Neural progenitor cell (in vitro differentiated cells): Measurements from ENCODE around the gene TSR3.

Experiments
- CTCF ChIP-seq: fragments of 200-600 bp; sonication (generic); IDR thresholded peaks from 2 replicates; pipeline ENCODE4 v1.5.1; 2017; ENCODE audit warnings: antibody characterized with exemption, mild to moderate bottlenecking
- EZH2 ChIP-seq: fragments of 200-600 bp; sonication (generic); IDR thresholded peaks from 2 replicates; pipeline ENCODE4 v1.6.1; 2017; ENCODE audit warnings: antibody characterized with exemption, mild to moderate bottlenecking, moderate library complexity

- TF ChIP-seq EZH2: no peak
- no peak for TF ChIP-seq CTCF
Measured at GRCh38 chr16:1349951-1350350, 1.7 kb downstream of the TSR3 start.
